ENCODE results near the gene IGSF3.

DNA sequence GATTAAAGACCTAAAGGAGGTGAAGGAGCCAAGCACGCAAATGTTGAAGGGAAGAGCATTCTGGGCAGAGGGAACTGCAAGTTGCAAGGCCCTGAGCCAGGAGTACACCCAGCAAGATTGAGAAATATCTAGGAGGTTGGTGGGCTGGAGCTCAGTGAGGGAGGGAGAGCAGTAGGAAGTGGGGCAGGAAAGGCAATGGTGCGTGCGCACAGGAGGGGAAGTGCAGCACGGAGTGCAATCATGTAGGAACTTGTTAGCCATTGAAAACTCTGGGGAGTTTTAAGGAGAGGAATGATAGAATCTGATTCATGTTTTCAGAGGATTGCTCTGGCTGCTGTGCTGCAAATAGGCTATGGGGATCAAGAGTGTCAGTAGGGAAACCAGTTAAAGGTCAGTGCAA is 13.2 kb upstream of the IGSF3 start:
- TF ChIP-seq, protein P1, sequence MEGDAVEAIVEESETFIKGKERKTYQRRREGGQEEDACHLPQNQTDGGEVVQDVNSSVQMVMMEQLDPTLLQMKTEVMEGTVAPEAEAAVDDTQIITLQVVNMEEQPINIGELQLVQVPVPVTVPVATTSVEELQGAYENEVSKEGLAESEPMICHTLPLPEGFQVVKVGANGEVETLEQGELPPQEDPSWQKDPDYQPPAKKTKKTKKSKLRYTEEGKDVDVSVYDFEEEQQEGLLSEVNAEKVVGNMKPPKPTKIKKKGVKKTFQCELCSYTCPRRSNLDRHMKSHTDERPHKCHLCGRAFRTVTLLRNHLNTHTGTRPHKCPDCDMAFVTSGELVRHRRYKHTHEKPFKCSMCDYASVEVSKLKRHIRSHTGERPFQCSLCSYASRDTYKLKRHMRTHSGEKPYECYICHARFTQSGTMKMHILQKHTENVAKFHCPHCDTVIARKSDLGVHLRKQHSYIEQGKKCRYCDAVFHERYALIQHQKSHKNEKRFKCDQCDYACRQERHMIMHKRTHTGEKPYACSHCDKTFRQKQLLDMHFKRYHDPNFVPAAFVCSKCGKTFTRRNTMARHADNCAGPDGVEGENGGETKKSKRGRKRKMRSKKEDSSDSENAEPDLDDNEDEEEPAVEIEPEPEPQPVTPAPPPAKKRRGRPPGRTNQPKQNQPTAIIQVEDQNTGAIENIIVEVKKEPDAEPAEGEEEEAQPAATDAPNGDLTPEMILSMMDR (IDR thresholded peaks at IDR 0.05; ENCODE audit: poor library complexity) = no peak
- TF ChIP-seq EZH2phosphoT487 (IDR thresholded peaks at IDR 0.05; ENCODE audit: low read depth, severe bottlenecking, unreplicated experiment) = no peak
